B cell (primary cell): Measurements from ENCODE around the gene CBX7.

Source experiments
- CTCF ChIP-seq: fragments of 200-600 bp; IDR thresholded peaks from one replicate; pipeline ENCODE4 v1.8.0; 2022; ENCODE audit warnings: antibody characterized with exemption, mild to moderate bottlenecking
- EZH2 ChIP-seq: IDR thresholded peaks from 2 replicates; pipeline ENCODE4 v1.6.1; 2012; ENCODE audit warnings: borderline replicate concordance, low read depth, mild to moderate bottlenecking, moderate library complexity, low read length; ENCODE audit not compliant: insufficient read depth, poor library complexity, severe bottlenecking

DNA sequence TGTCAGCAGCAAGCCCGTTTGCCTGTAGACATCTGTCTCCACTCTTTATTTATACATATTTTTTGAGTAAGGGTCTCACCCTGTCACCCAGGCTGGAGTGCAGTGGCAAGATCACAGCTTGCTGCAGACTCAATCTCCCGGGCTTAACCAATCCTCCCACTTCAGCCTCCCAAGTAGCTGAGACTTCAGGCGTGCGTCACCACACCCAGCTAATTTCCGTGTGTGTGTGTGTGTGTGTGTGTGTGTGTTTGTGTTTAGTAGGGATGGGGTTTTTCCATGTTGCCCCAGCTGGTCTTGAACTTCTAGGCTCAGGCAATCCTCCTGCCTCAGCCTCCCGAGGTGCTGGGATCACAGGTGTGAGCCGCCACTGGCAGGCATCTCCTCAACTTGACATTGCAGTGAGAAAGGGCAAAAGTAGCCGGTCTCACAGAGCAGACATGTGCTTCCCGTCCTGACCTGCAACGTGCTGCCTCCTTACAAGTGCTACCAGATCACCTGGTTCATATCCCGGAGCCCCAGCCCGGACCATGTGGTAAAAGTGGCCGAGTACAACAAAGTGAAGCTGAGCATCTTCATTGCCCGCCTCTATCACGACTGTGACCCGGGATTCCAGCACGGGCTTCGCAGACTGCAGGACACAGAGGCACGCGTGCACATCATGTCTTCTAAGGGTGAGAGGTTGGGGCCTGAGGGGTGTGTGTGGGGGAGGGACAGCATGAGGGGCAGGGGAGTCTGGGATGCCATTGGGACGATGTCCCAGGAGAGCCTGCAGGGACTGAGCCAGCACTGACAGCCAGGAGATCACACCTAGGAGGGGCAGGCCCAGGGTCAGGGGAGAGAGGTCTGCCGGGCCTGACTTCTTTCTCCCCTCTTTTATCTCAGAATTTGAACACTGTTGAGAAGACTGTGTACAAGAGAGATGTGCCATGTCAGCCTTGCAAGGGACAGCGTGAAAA lies 61.1 kb downstream of the CBX7 start:
- TF ChIP-seq CTCF: no peak
- no peak for TF ChIP-seq EZH2
